ENCODE results near the gene PARVB. TPM values are rescaled to one million over a fixed set of nuclear protein-coding genes. Genes with fewer than 3 reads are reported as not detected.

PARVB gene
- total RNA-seq, 1 experiment from 2014 or later = 33.0 TPM

GRCh38 chr22:44200451-44200850 is 176.3 kb downstream of the PARVB start:
- H3K4me3 ChIP-seq = no peak overlapping the region
- DNase-seq (ENCODE audit: low read depth in 1 of 2, low spot score in 2 of 2) = no peak
- H3K36me3 ChIP-seq = no peaks in the 10 kb centered on the region
- H3K27ac ChIP-seq = no peak overlapping the region
- no peaks in the 10 kb centered on the region for H3K9me3 ChIP-seq (replicated peaks)
- no peaks in the 10 kb centered on the region for H3K27me3 ChIP-seq (replicated peaks)
- H3K4me1 ChIP-seq (replicated peaks) = peaks cover 17% of the 10 kb centered on the region

- no peak overlapping the region for H3K4me3 ChIP-seq
- no peak overlapping the region for H3K27ac ChIP-seq
- peaks cover 17% of the 10 kb centered on the region for H3K4me1 ChIP-seq (replicated peaks)
- H3K36me3 ChIP-seq = no peaks in the 10 kb centered on the region
- H3K27me3 ChIP-seq (replicated peaks) = no peaks in the 10 kb centered on the region
- no peaks in the 10 kb centered on the region for H3K9me3 ChIP-seq (replicated peaks)
- peak in 1 of 2 experiments; percentile 39 for DNase-seq (ENCODE audit: low read depth in 1 of 2, low spot score in 2 of 2)
Observed at GRCh38 chr22:44200855-44201550, 176.9 kb downstream of the PARVB start.

- no peak overlapping the region for H3K4me3 ChIP-seq
- peak in 1 of 2 experiments; percentile 33 for DNase-seq (ENCODE audit: low read depth in 1 of 2, low spot score in 2 of 2)
- peaks cover 17% of the 10 kb centered on the region for H3K4me1 ChIP-seq (replicated peaks)
- H3K27me3 ChIP-seq (replicated peaks) = no peaks in the 10 kb centered on the region
- H3K27ac ChIP-seq = 0 out of 2 replicates have a peak overlapping the region, but pooled peaks have one; percentile 30
- no peaks in the 10 kb centered on the region for H3K9me3 ChIP-seq (replicated peaks)
- no peaks in the 10 kb centered on the region for H3K36me3 ChIP-seq
Observed at GRCh38 chr22:44201665-44202064, 177.6 kb downstream of the PARVB start.

- no peak overlapping the region for H3K4me3 ChIP-seq
- 0 out of 2 replicates have a peak overlapping the region, but pooled peaks have one; percentile 30 for H3K27ac ChIP-seq
Observed at GRCh38 chr22:44202261-44202789, 178.2 kb downstream of the PARVB start.

GRCh38 chr22:44203203-44203602 is 179.1 kb downstream of the PARVB start:
- no peaks in the 10 kb centered on the region for H3K27me3 ChIP-seq (replicated peaks)
- no peaks in the 10 kb centered on the region for H3K36me3 ChIP-seq
- H3K4me3 ChIP-seq = no peak overlapping the region
- peaks cover 17% of the 10 kb centered on the region for H3K4me1 ChIP-seq (replicated peaks)
- no peak for DNase-seq (ENCODE audit: low read depth in 1 of 2, low spot score in 2 of 2)
- no peak overlapping the region for H3K27ac ChIP-seq
- H3K9me3 ChIP-seq (replicated peaks) = no peaks in the 10 kb centered on the region

More at GRCh38 chr22:44202261-44202789, 178.2 kb downstream of the PARVB start:
- H3K36me3 ChIP-seq = no peaks in the 10 kb centered on the region
- H3K4me1 ChIP-seq (replicated peaks) = peaks cover 17% of the 10 kb centered on the region
- H3K27me3 ChIP-seq (replicated peaks) = no peaks in the 10 kb centered on the region
- DNase-seq (ENCODE audit: low read depth in 1 of 2, low spot score in 2 of 2) = peak; percentile 60 to 71
- H3K9me3 ChIP-seq (replicated peaks) = no peaks in the 10 kb centered on the region

- no peaks in the 10 kb centered on the region for H3K9me3 ChIP-seq (replicated peaks)
Observed at GRCh38 chr22:44204739-44205515, 180.8 kb downstream of the PARVB start.

GRCh38 chr22:44205516-44206329 is 181.6 kb downstream of the PARVB start:
- H3K4me1 ChIP-seq (replicated peaks) = peaks cover 17% of the 10 kb centered on the region
- no peak overlapping the region for H3K4me3 ChIP-seq
- no peaks in the 10 kb centered on the region for H3K36me3 ChIP-seq
- H3K9me3 ChIP-seq (replicated peaks) = no peaks in the 10 kb centered on the region
- no peaks in the 10 kb centered on the region for H3K27me3 ChIP-seq (replicated peaks)
- DNase-seq (ENCODE audit: low read depth in 1 of 2, low spot score in 2 of 2) = peak in 1 of 2 experiments; percentile 42
- H3K27ac ChIP-seq = no peak overlapping the region

More at GRCh38 chr22:44204739-44205515, 180.8 kb downstream of the PARVB start:
- no peak overlapping the region for H3K27ac ChIP-seq
- no peak for DNase-seq (ENCODE audit: low read depth in 1 of 2, low spot score in 2 of 2)
- H3K4me1 ChIP-seq (replicated peaks) = peaks cover 17% of the 10 kb centered on the region
- no peak overlapping the region for H3K4me3 ChIP-seq
- no peaks in the 10 kb centered on the region for H3K27me3 ChIP-seq (replicated peaks)
- no peaks in the 10 kb centered on the region for H3K36me3 ChIP-seq

- Histone ChIP-seq H3K36me3 (no peaks in the 10 kb centered on the region), H3K27ac (no peak overlapping the region), H3K4me1 (replicated peaks) (peaks cover 17% of the 10 kb centered on the region), H3K4me3 (no peak overlapping the region), H3K27me3 (replicated peaks) (no peaks in the 10 kb centered on the region), H3K9me3 (replicated peaks) (no peaks in the 10 kb centered on the region)
- DNase-seq (ENCODE audit: low read depth in 1 of 2, low spot score in 2 of 2) = no peak
Observed at GRCh38 chr22:44206330-44206645, 182.2 kb downstream of the PARVB start.

- Histone ChIP-seq H3K9me3 (replicated peaks) (no peaks in the 10 kb centered on the region), H3K27ac (no peak overlapping the region), H3K4me3 (no peak overlapping the region), H3K36me3 (no peaks in the 10 kb centered on the region), H3K27me3 (replicated peaks) (no peaks in the 10 kb centered on the region), H3K4me1 (replicated peaks) (peaks cover 14% of the 10 kb centered on the region)
- DNase-seq (ENCODE audit: low read depth in 1 of 2, low spot score in 2 of 2) = no peak
Observed at GRCh38 chr22:44206696-44207095, 182.6 kb downstream of the PARVB start.

- Histone ChIP-seq H3K27me3 (replicated peaks) (no peaks in the 10 kb centered on the region), H3K9me3 (replicated peaks) (no peaks in the 10 kb centered on the region), H3K27ac (no peak overlapping the region), H3K4me3 (no peak overlapping the region), H3K36me3 (no peaks in the 10 kb centered on the region), H3K4me1 (replicated peaks) (peaks cover 7% of the 10 kb centered on the region)
- DNase-seq (ENCODE audit: low read depth in 1 of 2, low spot score in 2 of 2) = no peak
Observed at GRCh38 chr22:44207173-44207980, 183.3 kb downstream of the PARVB start.

- H3K4me3 ChIP-seq = no peak overlapping the region
- DNase-seq (ENCODE audit: low read depth in 1 of 2, low spot score in 2 of 2) = peak in 1 of 2 experiments; percentile 6
- no peak overlapping the region for H3K27ac ChIP-seq
- no peaks in the 10 kb centered on the region for H3K9me3 ChIP-seq (replicated peaks)
- H3K27me3 ChIP-seq (replicated peaks) = no peaks in the 10 kb centered on the region
- H3K4me1 ChIP-seq (replicated peaks) = peaks cover 1% of the 10 kb centered on the region
- no peaks in the 10 kb centered on the region for H3K36me3 ChIP-seq
Observed at GRCh38 chr22:44207981-44208317, 183.8 kb downstream of the PARVB start.

GRCh38 chr22:44209343-44209742 is 185.2 kb downstream of the PARVB start:
- no peaks in the 10 kb centered on the region for H3K36me3 ChIP-seq
- H3K27me3 ChIP-seq (replicated peaks) = no peaks in the 10 kb centered on the region
- H3K4me1 ChIP-seq (replicated peaks) = no peaks in the 10 kb centered on the region
- no peak overlapping the region for H3K27ac ChIP-seq
- no peak for DNase-seq (ENCODE audit: low read depth in 1 of 2, low spot score in 2 of 2)
- no peaks in the 10 kb centered on the region for H3K9me3 ChIP-seq (replicated peaks)
- H3K4me3 ChIP-seq = no peak overlapping the region

GRCh38 chr22:44210722-44211121 is 186.6 kb downstream of the PARVB start:
- no peaks in the 10 kb centered on the region for H3K36me3 ChIP-seq
- H3K27me3 ChIP-seq (replicated peaks) = no peaks in the 10 kb centered on the region
- 0 out of 2 replicates have a peak, but pooled peaks cover 3% of the 10 kb centered on the region for H3K9me3 ChIP-seq (replicated peaks)
- H3K4me1 ChIP-seq (replicated peaks) = no peaks in the 10 kb centered on the region
- DNase-seq (ENCODE audit: low read depth in 1 of 2, low spot score in 2 of 2) = peak in 1 of 2 experiments; percentile 24
- H3K4me3 ChIP-seq = no peak overlapping the region
- H3K27ac ChIP-seq = no peak overlapping the region

Data from SJSA1 (cell line).